GM23338 (cell line): ENCODE results near the gene GLS.

Experiments
- CREB1 ChIP-seq: fragments of 250-450 bp; sonication (Bioruptor Pico); IDR thresholded peaks from 2 replicates; pipeline ENCODE4 v1.5.0; 2020; ENCODE audit warnings: low read depth, mild to moderate bottlenecking, moderate library complexity
- EZH2 ChIP-seq: fragments of 200-600 bp; sonication (generic); IDR thresholded peaks from one replicate; pipeline ENCODE4 v1.8.0; 2017; ENCODE audit warnings: antibody characterized with exemption, mild to moderate bottlenecking, low read depth; ENCODE audit not compliant: unreplicated experiment
- EZH2phosphoT487 ChIP-seq: fragments of 200-600 bp; sonication (generic); IDR thresholded peaks from one replicate; pipeline ENCODE4 v1.8.1; 2018; ENCODE audit warnings: antibody characterized with exemption; ENCODE audit not compliant: unreplicated experiment
- JUNB ChIP-seq: IDR thresholded peaks from one replicate; pipeline ENCODE4 v1.6.1; 2016; ENCODE audit warnings: antibody characterized with exemption; ENCODE audit not compliant: unreplicated experiment
- NANOG ChIP-seq: IDR thresholded peaks from 2 replicates; pipeline ENCODE4 v1.6.1; 2016; ENCODE audit warnings: antibody characterized with exemption, borderline replicate concordance
- POLR2AphosphoS5 ChIP-seq: IDR thresholded peaks from 2 replicates; pipeline ENCODE4 v1.6.1; 2016; ENCODE audit warnings: antibody characterized with exemption, low read depth
- ZNF114 ChIP-seq: fragments of 250-450 bp; sonication (Bioruptor Pico); IDR thresholded peaks from 2 replicates; pipeline ENCODE4 v1.5.0; 2020; ENCODE audit warnings: mild to moderate bottlenecking, moderate library complexity
- ZNF331 ChIP-seq: fragments of 250-450 bp; sonication (Bioruptor Pico); IDR thresholded peaks from 2 replicates; pipeline ENCODE4 v1.5.0; 2020; ENCODE audit warnings: low read depth, mild to moderate bottlenecking, moderate library complexity
- TF ChIP-seq, protein P1 (sequence below), 2 experiments: fragments of 200-600 bp in 1 of 2; sonication (generic) in 1 of 2; conservative IDR thresholded peaks; 2 replicates each; pipeline versions ENCODE4 v1.5.1 to v1.6.1; 2016 to 2017; ENCODE audit warnings: antibody characterized with exemption in 2 of 2, low read depth in 2 of 2, mild to moderate bottlenecking in 2 of 2, moderate library complexity in 1 of 2
- TF ChIP-seq, protein P2 (sequence below): IDR thresholded peaks from one replicate; pipeline ENCODE4 v1.6.1; 2018; ENCODE audit warnings: antibody characterized with exemption; ENCODE audit not compliant: unreplicated experiment
- TF ChIP-seq, protein P3 (sequence below): IDR thresholded peaks from 2 replicates; pipeline ENCODE4 v1.6.1; 2016; ENCODE audit warnings: antibody characterized with exemption
- TF ChIP-seq, protein P4 (sequence below): fragments of 250-450 bp; sonication (Bioruptor Pico); IDR thresholded peaks from 2 replicates; pipeline ENCODE4 v1.5.0; 2020; ENCODE audit warnings: mild to moderate bottlenecking, moderate library complexity

DNA sequence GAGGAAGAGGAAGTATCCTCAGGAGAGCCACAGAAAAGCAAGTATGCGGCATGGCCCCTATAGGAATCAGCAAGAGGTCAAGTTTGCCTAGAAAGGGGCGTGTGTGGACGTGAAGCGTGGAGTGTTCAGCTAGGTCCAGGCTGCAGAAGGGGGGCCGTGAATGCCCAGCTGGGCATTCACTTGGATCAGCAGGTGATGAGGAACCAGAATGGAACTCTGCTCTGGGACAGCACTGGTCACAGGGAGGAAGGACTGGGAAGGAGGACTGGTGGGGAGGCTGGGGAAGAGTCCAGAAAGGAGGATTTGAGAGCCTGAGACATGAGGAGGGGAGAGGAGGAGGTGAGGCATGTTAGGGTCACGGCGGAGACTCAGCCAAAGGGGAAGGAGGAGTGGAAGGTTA lies 113.5 kb downstream of the GLS start:
- no peak for TF ChIP-seq JUNB
- TF ChIP-seq, protein P1, sequence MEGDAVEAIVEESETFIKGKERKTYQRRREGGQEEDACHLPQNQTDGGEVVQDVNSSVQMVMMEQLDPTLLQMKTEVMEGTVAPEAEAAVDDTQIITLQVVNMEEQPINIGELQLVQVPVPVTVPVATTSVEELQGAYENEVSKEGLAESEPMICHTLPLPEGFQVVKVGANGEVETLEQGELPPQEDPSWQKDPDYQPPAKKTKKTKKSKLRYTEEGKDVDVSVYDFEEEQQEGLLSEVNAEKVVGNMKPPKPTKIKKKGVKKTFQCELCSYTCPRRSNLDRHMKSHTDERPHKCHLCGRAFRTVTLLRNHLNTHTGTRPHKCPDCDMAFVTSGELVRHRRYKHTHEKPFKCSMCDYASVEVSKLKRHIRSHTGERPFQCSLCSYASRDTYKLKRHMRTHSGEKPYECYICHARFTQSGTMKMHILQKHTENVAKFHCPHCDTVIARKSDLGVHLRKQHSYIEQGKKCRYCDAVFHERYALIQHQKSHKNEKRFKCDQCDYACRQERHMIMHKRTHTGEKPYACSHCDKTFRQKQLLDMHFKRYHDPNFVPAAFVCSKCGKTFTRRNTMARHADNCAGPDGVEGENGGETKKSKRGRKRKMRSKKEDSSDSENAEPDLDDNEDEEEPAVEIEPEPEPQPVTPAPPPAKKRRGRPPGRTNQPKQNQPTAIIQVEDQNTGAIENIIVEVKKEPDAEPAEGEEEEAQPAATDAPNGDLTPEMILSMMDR (conservative IDR thresholded peaks at IDR 0.05; ENCODE audit: low read depth in 2 of 2): no peak
- TF ChIP-seq POLR2AphosphoS5: no peak
- no peak for TF ChIP-seq EZH2phosphoT487
- no peak for TF ChIP-seq EZH2
- TF ChIP-seq CREB1 (CRISPR knock-in tag): no peak
- TF ChIP-seq ZNF331 (CRISPR knock-in tag): no peak
- TF ChIP-seq, protein P2, sequence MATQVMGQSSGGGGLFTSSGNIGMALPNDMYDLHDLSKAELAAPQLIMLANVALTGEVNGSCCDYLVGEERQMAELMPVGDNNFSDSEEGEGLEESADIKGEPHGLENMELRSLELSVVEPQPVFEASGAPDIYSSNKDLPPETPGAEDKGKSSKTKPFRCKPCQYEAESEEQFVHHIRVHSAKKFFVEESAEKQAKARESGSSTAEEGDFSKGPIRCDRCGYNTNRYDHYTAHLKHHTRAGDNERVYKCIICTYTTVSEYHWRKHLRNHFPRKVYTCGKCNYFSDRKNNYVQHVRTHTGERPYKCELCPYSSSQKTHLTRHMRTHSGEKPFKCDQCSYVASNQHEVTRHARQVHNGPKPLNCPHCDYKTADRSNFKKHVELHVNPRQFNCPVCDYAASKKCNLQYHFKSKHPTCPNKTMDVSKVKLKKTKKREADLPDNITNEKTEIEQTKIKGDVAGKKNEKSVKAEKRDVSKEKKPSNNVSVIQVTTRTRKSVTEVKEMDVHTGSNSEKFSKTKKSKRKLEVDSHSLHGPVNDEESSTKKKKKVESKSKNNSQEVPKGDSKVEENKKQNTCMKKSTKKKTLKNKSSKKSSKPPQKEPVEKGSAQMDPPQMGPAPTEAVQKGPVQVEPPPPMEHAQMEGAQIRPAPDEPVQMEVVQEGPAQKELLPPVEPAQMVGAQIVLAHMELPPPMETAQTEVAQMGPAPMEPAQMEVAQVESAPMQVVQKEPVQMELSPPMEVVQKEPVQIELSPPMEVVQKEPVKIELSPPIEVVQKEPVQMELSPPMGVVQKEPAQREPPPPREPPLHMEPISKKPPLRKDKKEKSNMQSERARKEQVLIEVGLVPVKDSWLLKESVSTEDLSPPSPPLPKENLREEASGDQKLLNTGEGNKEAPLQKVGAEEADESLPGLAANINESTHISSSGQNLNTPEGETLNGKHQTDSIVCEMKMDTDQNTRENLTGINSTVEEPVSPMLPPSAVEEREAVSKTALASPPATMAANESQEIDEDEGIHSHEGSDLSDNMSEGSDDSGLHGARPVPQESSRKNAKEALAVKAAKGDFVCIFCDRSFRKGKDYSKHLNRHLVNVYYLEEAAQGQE: no peak
- TF ChIP-seq, protein P3, sequence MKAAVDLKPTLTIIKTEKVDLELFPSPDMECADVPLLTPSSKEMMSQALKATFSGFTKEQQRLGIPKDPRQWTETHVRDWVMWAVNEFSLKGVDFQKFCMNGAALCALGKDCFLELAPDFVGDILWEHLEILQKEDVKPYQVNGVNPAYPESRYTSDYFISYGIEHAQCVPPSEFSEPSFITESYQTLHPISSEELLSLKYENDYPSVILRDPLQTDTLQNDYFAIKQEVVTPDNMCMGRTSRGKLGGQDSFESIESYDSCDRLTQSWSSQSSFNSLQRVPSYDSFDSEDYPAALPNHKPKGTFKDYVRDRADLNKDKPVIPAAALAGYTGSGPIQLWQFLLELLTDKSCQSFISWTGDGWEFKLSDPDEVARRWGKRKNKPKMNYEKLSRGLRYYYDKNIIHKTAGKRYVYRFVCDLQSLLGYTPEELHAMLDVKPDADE: no peak
- TF ChIP-seq ZNF114 (CRISPR knock-in tag): no peak
- no peak for TF ChIP-seq NANOG
- TF ChIP-seq, protein P4, sequence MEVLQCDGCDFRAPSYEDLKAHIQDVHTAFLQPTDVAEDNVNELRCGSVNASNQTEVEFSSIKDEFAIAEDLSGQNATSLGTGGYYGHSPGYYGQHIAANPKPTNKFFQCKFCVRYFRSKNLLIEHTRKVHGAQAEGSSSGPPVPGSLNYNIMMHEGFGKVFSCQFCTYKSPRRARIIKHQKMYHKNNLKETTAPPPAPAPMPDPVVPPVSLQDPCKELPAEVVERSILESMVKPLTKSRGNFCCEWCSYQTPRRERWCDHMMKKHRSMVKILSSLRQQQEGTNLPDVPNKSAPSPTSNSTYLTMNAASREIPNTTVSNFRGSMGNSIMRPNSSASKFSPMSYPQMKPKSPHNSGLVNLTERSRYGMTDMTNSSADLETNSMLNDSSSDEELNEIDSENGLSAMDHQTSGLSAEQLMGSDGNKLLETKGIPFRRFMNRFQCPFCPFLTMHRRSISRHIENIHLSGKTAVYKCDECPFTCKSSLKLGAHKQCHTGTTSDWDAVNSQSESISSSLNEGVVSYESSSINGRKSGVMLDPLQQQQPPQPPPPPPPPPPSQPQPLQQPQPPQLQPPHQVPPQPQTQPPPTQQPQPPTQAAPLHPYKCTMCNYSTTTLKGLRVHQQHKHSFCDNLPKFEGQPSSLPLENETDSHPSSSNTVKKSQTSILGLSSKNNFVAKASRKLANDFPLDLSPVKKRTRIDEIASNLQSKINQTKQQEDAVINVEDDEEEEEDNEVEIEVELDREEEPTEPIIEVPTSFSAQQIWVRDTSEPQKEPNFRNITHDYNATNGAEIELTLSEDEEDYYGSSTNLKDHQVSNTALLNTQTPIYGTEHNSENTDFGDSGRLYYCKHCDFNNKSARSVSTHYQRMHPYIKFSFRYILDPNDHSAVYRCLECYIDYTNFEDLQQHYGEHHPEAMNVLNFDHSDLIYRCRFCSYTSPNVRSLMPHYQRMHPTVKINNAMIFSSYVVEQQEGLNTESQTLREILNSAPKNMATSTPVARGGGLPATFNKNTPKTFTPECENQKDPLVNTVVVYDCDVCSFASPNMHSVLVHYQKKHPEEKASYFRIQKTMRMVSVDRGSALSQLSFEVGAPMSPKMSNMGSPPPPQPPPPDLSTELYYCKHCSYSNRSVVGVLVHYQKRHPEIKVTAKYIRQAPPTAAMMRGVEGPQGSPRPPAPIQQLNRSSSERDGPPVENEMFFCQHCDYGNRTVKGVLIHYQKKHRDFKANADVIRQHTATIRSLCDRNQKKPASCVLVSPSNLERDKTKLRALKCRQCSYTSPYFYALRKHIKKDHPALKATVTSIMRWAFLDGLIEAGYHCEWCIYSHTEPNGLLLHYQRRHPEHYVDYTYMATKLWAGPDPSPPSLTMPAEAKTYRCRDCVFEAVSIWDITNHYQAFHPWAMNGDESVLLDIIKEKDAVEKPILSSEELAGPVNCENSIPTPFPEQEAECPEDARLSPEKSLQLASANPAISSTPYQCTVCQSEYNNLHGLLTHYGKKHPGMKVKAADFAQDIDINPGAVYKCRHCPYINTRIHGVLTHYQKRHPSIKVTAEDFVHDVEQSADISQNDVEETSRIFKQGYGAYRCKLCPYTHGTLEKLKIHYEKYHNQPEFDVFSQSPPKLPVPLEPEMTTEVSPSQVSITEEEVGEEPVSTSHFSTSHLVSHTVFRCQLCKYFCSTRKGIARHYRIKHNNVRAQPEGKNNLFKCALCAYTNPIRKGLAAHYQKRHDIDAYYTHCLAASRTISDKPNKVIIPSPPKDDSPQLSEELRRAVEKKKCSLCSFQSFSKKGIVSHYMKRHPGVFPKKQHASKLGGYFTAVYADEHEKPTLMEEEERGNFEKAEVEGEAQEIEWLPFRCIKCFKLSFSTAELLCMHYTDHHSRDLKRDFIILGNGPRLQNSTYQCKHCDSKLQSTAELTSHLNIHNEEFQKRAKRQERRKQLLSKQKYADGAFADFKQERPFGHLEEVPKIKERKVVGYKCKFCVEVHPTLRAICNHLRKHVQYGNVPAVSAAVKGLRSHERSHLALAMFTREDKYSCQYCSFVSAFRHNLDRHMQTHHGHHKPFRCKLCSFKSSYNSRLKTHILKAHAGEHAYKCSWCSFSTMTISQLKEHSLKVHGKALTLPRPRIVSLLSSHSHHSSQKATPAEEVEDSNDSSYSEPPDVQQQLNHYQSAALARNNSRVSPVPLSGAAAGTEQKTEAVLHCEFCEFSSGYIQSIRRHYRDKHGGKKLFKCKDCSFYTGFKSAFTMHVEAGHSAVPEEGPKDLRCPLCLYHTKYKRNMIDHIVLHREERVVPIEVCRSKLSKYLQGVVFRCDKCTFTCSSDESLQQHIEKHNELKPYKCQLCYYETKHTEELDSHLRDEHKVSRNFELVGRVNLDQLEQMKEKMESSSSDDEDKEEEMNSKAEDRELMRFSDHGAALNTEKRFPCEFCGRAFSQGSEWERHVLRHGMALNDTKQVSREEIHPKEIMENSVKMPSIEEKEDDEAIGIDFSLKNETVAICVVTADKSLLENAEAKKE (CRISPR knock-in tag): no peak
